ENCODE results near the gene EVI5. TPM values are rescaled to one million over a fixed set of nuclear protein-coding genes. Genes with fewer than 3 reads are reported as not detected.

Gene EVI5
- total RNA-seq, 1 experiment from 2014 or later = 11.4 TPM

- ChIA-PET POLR2A (interaction anchor here (0.5 to 1.7 kb wide), 14 partner anchors 9 to 348 kb away, joined by 3 to 12 read pairs (median 3); partner anchors contain the start of genes EVI5 and MTF2), CTCF (interaction anchor here (0.6 to 2.5 kb wide), 14 partner anchors 9 to 329 kb away, joined by 3 to 27 read pairs (median 4); partner anchors contain the start of gene EVI5)
- Mint-ChIP-seq H3K36me3 (peaks cover 45% of the 10 kb centered on the region), H3K9me3 (no peaks in the 10 kb centered on the region), H3K4me1 (peaks cover 34% of the 10 kb centered on the region), H3K4me3 (peak overlapping the region; percentile 95), H3K27ac (no peak overlapping the region), H3K27me3 (ENCODE audit: low read depth) (no peaks in the 10 kb centered on the region; the same call in 1 of the 2 replicates)
- TF ChIP-seq TP53 (CRISPR knock-in tag; IDR thresholded peaks at IDR 0.05) (no peak), FOXP1 (CRISPR knock-in tag; IDR thresholded peaks at IDR 0.05; ENCODE audit: borderline replicate concordance) (no peak), KAT7 (CRISPR knock-in tag; IDR thresholded peaks at IDR 0.05; ENCODE audit: borderline replicate concordance) (no peak), FOXP4 (CRISPR knock-in tag; IDR thresholded peaks at IDR 0.05) (no peak), ZSCAN18 (CRISPR knock-in tag; IDR thresholded peaks at IDR 0.05) (no peak), GRHL2 (CRISPR knock-in tag; IDR thresholded peaks at IDR 0.05; ENCODE audit: insufficient replicate concordance, severe bottlenecking) (no peak), FOXJ3 (CRISPR knock-in tag; IDR thresholded peaks at IDR 0.05; ENCODE audit: borderline replicate concordance) (no peak), ZNF232 (CRISPR knock-in tag; IDR thresholded peaks at IDR 0.05) (no peak), IRF2 (CRISPR knock-in tag; IDR thresholded peaks at IDR 0.05; ENCODE audit: borderline replicate concordance, low read depth) (no peak), MLX (CRISPR knock-in tag; IDR thresholded peaks at IDR 0.05) (no peak), ZNF138 (CRISPR knock-in tag; conservative IDR thresholded peaks at IDR 0.05) (no peak), E2F1 (CRISPR knock-in tag; IDR thresholded peaks at IDR 0.05) (no peak), FOXK1 (CRISPR knock-in tag; IDR thresholded peaks at IDR 0.05) (no peak), TCF7 (CRISPR knock-in tag; IDR thresholded peaks at IDR 0.05; ENCODE audit: low read depth) (no peak), SP1 (CRISPR knock-in tag; conservative IDR thresholded peaks at IDR 0.05) (no peak), PRDM15 (CRISPR knock-in tag; IDR thresholded peaks at IDR 0.05) (no peak), NFE2L1 (CRISPR knock-in tag; IDR thresholded peaks at IDR 0.05) (no peak), ZNF512 (CRISPR knock-in tag; IDR thresholded peaks at IDR 0.05; ENCODE audit: borderline replicate concordance) (no peak), SMAD3 (CRISPR knock-in tag; IDR thresholded peaks at IDR 0.05; ENCODE audit: borderline replicate concordance) (no peak), ATF2 (CRISPR knock-in tag; IDR thresholded peaks at IDR 0.05; ENCODE audit: borderline replicate concordance, low read depth) (no peak)
- ATAC-seq (peak; percentile 30), DNase-seq (ENCODE audit: low spot score) (no peak)
These were observed 46.5 kb upstream of the EVI5 start for GRCh38 chr1:92831368-92831761.
